Renal pelvis (tissue), 12 donors: ENCODE measurements around the gene LRIF1. TPM values are rescaled to one million over a fixed set of nuclear protein-coding genes. Genes with fewer than 3 reads are reported as not detected.
"Not testable (repeated sequence)": the region's sequence is repeated elsewhere in the genome, so short reads cannot be mapped to it uniquely, and the experiment has no call there.

Experiments used
- DNase-seq: peaks from one replicate; pipeline ENCODE4 v3.0.0-alpha.2; 2013
- long read RNA-seq, 16 experiments: transcript quantifications; one replicate each; lab custom pipeline, GENCODE V29; 2026
- polyA plus RNA-seq, 3 donors: library from polyadenylated mRNA; unstranded; fragments of 120-200 nt; gene quantifications; one replicate each; pipeline ENCODE4 v1.2.1, GENCODE V29; 2013; ENCODE audit not compliant: insufficient read length in 3 of 3

Gene LRIF1
- polyA plus RNA-seq, result 10 to 100 TPM; 14.5 to 14.8 (median 14.5) TPM
- long read RNA-seq, donor 1, partial matches to known transcripts, result 0 of 1 reads
- long read RNA-seq, donor 1, other reads (novel, unspliced or antisense), result 0 of 1 reads
- long read RNA-seq, donor 2, partial matches to known transcripts, result 0 of 3 reads
- long read RNA-seq, donor 2, other reads (novel, unspliced or antisense), result 0 of 3 reads
- long read RNA-seq, donor 3, partial matches to known transcripts, result 0 of 2 reads
- long read RNA-seq, donor 3, other reads (novel, unspliced or antisense), result 0 of 2 reads
- long read RNA-seq, donor 4, partial matches to known transcripts, result 0 of 3 reads
- long read RNA-seq, donor 4, other reads (novel, unspliced or antisense), result 0 of 3 reads
- long read RNA-seq, donor 5, partial matches to known transcripts, result 0 of 3 reads
- long read RNA-seq, donor 5, other reads (novel, unspliced or antisense), result 0 of 3 reads
- long read RNA-seq, donor 6, partial matches to known transcripts, result 0 of 7 reads
- long read RNA-seq, donor 6, other reads (novel, unspliced or antisense), result 0 of 7 reads
- long read RNA-seq, donor 7, partial matches to known transcripts, result 5 of 9 reads
- long read RNA-seq, donor 7, other reads (novel, unspliced or antisense), result 0 of 9 reads
- long read RNA-seq, donor 8, partial matches to known transcripts, result 0 of 2 reads
- long read RNA-seq, donor 8, other reads (novel, unspliced or antisense), result 0 of 2 reads
- long read RNA-seq, donor 9, partial matches to known transcripts, result 0 of 4 reads
- long read RNA-seq, donor 9, other reads (novel, unspliced or antisense), result 0 of 4 reads
- long read RNA-seq, donor 10, partial matches to known transcripts, result 0 of 1 reads
- long read RNA-seq, donor 10, other reads (novel, unspliced or antisense), result 0 of 1 reads
- long read RNA-seq, donor 11, result 0 reads
- long read RNA-seq, donor 12, partial matches to known transcripts, result 0 of 4 reads
- long read RNA-seq, donor 12, other reads (novel, unspliced or antisense), result 0 of 4 reads
- long read RNA-seq, donor 13, partial matches to known transcripts, result 0 of 3 reads
- long read RNA-seq, donor 13, other reads (novel, unspliced or antisense), result 0 of 3 reads
- long read RNA-seq, donor 14, result 0 reads
- long read RNA-seq, donor 15, partial matches to known transcripts, result 0 of 2 reads
- long read RNA-seq, donor 15, other reads (novel, unspliced or antisense), result 0 of 2 reads
- long read RNA-seq, donor 16, partial matches to known transcripts, result 0 of 4 reads
- long read RNA-seq, donor 16, other reads (novel, unspliced or antisense), result 0 of 4 reads

DNA sequence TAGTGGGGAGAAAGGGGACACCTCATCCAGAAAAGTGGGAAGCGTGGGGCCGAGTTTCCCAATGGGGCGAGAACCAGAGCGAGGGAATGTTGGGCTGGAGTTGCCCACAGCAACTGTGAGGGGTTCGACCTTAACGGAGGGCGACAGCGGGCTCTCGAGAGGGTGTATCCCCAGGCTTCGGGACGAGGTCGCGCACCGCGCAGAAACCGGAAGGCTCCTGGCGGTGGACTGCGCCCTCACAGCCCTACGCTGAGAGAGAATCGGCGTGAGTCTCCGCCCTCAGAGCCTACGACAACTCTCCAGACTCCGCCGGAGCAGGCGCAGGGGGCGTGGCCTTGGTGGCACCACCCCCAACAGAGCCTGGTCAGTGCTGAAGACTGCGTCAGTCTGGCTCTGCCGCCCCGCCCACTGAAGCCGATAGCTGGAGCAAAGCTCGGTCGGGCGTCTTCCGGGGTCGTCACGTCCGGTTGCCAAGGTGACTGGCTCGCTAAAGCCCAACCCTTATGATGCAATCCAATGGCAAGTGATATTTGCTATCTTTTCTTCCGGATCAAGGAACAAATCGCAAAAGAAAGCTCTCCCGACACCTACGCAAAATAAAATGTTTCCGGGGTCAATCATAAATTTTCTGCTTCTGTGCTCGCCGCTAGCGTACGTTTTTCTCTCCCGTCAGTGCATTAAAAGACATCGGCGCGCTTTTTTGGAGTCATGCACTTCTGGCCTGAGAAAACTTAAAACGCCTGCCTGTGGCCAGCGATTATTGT is at the start of gene LRIF1:
TSS of gene LRIF1 (minus strand) at position 232 of the 764 bp plus-strand sequence. CDS start 234 bp downstream, outside the sequence.
- DNase-seq, result peak; percentile 98

GRCh38 chr1:111008031-111008430 is 44.3 kb upstream of the LRIF1 start:
- no peak for DNase-seq

DNA sequence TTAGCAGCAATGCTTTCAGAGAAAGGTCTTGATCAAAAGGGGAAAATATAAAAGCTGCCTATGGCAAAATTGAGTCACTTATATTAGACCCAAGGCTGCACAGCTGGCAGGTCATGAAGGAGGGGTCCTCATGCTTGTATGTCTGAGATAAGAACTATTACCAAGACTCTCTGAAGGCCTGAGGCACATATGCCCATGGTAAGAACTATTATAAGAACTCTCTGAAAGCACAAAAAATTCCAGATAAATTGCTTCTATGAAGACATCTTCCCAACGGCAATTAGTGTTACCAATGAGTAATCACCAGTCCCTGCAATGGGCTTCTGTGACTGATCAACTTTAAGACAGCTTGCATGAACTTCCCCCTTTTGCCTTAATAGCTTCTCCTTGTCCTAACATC is 42.8 kb upstream of the LRIF1 start:
- no peak for DNase-seq

DNA sequence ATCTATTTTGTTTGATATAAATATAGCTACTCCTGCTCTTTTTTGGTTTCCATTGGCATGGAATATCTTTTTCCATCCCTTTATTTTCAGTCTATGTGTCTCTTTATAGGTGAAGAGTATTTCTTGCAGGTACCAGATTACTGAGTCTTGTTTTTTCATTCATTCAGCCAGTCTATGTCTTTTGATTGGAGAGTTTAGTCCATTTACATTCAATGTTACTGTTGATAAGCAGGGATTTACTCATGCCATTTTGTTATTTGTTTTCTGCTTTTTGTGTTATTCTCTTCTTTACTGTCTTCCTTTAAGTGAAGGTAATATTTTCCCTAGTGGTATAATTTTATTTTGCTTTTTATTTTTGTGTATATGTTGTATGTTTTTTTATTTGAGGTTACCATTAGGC is 35.9 kb upstream of the LRIF1 start:
- not testable (repeated sequence) for DNase-seq

DNA sequence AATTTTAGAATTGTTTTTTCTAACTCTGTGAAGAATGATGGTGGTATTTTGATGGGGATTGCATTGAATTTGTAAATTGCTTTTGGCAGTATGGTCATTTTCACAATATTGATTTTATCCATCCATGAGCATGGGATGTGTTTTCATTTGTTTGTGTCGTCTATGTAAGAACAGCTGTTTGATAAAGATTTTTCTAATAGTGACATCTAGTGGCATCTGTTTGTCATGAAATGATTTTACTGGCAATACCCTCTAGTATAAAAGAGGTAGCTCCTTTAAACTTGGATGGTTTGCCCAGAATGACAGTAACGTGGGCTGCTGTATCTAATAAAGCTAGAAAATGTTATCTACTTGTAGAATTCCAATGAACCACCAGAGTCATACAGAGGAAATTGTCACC is 28.6 kb upstream of the LRIF1 start:
- not testable (repeated sequence) for DNase-seq

GRCh38 chr1:110991295-110991694 is 27.6 kb upstream of the LRIF1 start:
- DNase-seq, result not testable (repeated sequence)

DNA sequence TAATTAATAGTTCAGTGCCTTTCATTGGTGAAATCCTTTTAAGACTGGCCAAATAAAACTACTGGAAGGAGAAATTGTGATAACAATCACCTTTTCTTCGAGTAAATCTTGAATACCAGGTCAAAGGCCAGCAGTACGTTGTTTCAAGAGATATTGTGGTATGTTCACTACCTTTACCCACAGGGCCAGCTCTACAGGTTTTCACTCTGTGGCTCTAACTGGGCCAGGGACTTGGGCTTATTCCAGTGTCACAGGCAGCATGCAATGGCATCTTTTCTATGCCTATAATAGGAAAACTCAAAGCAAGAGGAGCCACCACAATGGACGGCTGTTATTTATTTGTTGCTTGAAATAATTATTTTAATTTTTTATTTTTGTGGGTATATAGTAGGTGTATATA is 26.8 kb upstream of the LRIF1 start:
- DNase-seq, result no peak

GRCh38 chr1:110986407-110986891 is 22.7 kb upstream of the LRIF1 start:
- DNase-seq, result no peak

GRCh38 chr1:110982320-110982719 is 18.6 kb upstream of the LRIF1 start:
- no peak for DNase-seq

GRCh38 chr1:110979154-110979553 is 15.4 kb upstream of the LRIF1 start:
- DNase-seq, result no peak

DNA sequence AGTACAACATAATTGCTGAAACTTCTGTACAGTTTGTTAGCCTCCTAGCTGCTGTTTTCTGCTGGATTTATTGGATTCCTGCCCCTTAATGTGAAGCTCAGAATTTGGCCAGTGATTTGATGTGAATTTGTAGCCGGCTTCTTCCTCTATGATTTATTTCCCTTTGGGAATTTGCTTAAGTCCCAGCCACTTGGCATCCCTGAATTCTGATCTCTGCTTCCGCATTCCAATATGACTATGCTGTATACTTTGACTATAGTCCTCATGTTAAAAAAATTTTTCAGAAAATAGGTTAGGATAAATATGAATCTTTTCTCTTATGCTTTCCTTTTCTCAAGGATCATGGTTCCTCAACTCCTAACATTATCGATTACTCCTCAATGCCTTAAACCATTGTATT is 12.4 kb upstream of the LRIF1 start:
- DNase-seq, result no peak

DNA sequence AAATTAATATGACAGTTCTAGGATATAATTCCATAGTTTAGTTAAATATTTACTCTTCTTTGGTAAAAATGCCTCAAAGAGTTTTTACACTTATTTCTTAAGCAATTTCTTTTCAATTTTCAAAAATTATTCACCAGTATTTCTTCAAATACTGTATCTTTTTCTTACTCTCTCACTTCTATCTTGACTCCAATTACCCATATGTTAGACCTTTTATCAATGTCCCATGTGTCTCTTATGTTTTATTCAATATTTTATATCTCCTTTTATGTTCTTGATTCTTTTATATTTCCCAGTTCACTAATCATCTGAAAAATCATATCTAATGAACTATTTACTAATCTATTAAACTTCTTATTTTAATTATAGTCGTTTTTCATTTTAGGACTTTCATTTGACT is 11.5 kb upstream of the LRIF1 start:
- DNase-seq, result no peak

DNA sequence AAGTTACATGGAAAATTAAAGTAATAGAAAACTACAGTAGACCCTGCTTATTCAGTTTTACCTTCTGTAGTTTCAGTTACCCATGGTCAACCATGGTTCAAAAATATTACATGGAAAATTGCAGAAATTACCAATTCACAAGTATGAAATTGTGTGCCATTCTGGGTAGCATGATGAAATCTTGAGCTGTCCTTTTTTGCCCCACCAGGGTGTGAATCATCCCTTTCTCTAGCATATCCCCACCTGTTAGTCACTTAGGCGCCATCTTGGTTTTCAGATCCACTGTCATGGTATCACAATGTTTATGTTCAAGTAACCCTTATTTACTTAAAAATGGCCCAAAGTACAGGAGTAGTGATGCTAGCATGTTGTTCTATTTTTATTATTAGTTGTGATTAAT is 3.5 kb upstream of the LRIF1 start:
- no peak for DNase-seq

GRCh38 chr1:110964455-110964903 is 757 bp upstream of the LRIF1 start:
- no peak for DNase-seq

DNA sequence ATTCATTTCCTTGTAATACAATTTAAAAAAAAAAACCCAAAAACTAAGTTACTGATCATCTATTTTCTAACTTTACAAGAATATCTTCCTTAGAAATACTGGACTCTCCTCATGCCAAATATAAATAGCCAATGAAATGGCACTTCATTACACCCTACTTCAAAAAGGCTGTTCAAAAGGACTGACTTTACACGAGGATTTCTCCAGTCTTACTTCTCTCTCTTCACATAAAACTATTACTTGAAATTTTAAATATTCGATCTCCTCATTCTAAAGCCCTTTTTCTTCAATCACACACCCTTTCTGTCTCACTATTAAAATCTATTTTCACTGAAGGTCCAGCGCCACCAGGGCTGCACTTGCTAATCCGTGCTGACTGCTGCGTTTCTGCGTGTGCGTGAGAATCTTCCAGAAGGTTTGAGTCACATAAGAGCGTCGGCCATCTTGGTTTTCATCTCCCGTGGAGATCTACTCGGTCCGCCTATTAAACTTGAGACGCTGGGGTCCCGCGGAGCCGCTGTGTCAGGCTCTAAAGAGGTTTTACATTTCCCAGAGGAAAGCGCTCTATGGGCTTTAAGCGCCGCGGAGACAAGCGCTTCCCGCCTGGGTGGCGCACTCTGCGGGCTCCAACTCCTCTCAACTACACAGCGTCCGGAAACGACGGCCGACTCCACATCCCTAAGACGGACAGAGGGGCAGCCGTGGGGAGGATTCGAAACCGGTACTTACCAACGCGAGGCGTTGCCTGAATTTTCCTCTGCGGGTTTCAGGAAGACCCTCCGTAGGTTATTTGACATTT is 631 bp downstream of the LRIF1 start:
- peak; percentile 58 for DNase-seq

- DNase-seq, result no peak
These were observed 1.8 kb downstream of the LRIF1 start for GRCh38 chr1:110961902-110962301.

DNA sequence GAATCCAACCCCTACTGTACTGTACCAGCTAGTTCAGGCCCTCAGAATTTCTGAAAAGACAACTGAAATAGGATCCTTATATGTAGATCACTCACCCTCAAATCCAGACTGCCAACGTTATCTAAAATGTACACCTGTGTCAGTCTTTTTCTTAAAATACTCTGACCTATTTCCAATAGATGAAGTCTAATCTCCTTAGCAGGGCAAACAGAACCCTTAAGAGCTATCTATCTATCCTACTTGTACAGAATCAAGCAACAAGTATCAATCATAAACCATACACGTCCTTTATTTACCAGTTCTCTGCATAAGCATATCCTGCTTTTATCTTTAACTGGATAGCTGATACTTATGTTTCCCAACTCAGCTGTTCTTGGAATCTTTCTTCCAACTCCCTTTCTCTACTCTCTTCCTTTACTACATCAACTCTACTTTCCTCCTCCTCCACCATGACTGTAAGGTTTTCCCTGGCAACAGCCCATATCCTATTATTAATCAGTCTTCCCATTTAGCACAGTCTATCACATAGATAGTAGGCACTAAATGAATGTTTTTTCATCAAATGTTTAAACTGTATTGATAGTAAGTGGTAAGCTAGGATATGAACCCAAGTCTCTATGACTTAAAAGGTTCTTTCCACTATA is 2.8 kb downstream of the LRIF1 start:
- no peak for DNase-seq

- no peak for DNase-seq
These were observed 5.9 kb downstream of the LRIF1 start for GRCh38 chr1:110957798-110958197.

- DNase-seq, result no peak
These were observed 7.1 kb downstream of the LRIF1 start for GRCh38 chr1:110956586-110956985.

- DNase-seq, result no peak
These were observed 10.7 kb downstream of the LRIF1 start for GRCh38 chr1:110953031-110953430.
